Upper lobe of left lung (tissue), 4 donors: ENCODE data around the gene CSNK2B.

Experiments
- CTCF ChIP-seq, 6 experiments: fragments of 450-650 bp in 4 of 6; fragments of 200-600 bp in 2 of 6; sonication (generic) in 2 of 6; IDR thresholded peaks; one replicate each; pipeline ENCODE4 v1.5.1; 2016 to 2019; ENCODE audit warnings: antibody characterized with exemption in 6 of 6
- EP300 ChIP-seq, 4 donors: sonication (generic); formaldehyde crosslinking; IDR thresholded peaks; one replicate each; pipeline ENCODE4 v1.5.1; 2017; ENCODE audit warnings: antibody characterized with exemption in 4 of 4, control low read depth in 2 of 4

- no peak for TF ChIP-seq CTCF (IDR thresholded peaks at IDR 0.05)
- TF ChIP-seq EP300 (IDR thresholded peaks at IDR 0.05) = no peak
Observed at GRCh38 chr6:31655349-31656237, 10.3 kb upstream of the CSNK2B start, which contains the start of gene APOM.
